ENCODE data around the gene NUP133.
"Not testable (repeated sequence)": the region's sequence is repeated elsewhere in the genome, so short reads cannot be mapped to it uniquely, and the experiment has no call there.

NUP133 gene

GRCh38 chr1:229411434-229412055, 96.6 kb downstream of the NUP133 start:
- DNase-seq, result no peak

DNA sequence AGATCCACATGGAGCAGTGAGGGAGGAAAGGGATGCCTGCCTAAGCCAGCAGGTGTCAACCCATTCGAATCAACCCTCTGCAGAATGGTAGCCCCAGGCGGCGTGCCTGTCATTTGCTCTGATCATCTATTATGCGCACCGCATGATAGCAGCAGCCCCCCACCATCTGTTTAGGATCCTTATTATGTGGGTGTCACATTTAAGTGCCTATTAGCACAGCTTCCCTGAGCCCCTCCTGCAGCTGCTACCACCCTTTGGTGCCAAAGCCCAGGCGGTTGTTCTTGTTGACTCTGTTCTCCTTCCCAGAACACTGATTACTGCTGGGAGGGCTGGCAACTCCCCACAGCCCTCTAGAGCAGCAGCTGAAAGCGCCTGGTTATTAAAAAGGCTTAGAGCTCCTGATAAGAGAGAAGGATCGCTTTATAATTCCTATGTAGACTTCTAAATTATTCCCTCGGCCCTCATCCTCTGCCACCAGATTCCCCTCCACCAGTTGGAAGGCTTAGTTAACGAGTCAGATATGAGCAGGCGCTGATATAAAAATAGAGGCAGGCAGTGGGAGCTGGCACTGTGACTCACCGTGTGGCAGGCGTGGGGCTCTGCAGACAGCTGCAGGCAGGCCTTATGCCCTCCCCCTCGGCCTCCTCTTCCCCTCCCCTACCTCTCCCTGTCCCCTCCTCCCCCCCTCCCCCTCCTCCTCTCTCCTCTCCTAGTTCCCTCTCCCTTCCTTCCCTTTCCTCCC, 97.3 kb downstream of the NUP133 start:
- no peak for DNase-seq

DNA sequence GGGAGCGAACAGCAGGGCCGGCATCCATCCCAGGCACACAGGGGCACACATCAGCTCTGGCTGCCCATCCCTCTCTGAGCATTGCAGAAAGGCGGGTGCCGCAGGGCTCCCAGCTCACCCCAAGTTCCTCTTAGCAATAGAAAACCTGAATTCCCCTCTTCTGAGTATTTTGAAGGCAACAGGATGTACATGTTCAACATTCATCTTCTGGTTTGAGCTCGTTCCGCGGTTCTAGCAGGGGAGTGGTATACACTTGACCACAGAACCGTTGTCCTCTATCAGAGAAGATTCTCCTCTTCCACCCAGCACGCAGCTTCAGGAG, 97.8 kb downstream of the NUP133 start:
- no peak for DNase-seq

DNA sequence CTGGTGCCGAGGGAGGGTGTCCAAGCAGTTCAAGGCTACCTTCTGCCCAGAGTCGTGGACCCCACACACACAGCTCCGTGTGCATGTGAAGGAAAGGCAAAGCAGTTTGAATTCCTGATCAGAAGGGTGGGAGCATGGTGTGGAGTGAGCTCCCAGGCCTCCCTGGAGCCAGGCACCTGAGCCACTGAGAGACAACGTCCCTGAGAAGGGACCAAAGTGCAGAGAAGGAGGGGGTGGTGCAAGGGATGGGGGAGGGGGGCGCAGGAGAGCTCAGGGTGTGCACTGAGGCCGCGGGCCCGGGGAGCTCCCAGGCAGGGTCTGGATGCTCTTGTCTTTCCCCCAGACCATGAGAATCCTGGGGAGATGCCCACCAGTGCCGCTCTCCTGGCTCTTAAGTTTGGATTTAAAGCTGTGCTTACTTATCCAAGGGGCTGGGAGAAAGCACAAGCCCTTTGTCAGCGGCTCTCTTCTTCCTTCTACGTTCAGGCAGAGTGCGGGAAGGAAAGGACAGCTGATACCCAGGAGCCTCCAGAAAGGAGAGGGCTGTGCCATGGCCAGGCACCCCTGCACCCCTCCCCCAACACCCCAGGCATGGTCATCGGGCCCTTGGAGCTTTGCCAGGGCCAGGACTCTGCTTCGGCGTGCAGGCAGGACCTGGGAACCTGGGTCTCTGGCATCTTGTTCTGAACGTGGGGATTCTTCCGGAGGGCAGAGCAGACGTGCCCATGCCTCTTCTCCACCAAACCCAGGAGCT, 98.3 kb downstream of the NUP133 start:
- DNase-seq, result no peak

- DNase-seq, result no peak
These were observed 99.6 kb downstream of the NUP133 start for GRCh38 chr1:229408458-229409037.

DNA sequence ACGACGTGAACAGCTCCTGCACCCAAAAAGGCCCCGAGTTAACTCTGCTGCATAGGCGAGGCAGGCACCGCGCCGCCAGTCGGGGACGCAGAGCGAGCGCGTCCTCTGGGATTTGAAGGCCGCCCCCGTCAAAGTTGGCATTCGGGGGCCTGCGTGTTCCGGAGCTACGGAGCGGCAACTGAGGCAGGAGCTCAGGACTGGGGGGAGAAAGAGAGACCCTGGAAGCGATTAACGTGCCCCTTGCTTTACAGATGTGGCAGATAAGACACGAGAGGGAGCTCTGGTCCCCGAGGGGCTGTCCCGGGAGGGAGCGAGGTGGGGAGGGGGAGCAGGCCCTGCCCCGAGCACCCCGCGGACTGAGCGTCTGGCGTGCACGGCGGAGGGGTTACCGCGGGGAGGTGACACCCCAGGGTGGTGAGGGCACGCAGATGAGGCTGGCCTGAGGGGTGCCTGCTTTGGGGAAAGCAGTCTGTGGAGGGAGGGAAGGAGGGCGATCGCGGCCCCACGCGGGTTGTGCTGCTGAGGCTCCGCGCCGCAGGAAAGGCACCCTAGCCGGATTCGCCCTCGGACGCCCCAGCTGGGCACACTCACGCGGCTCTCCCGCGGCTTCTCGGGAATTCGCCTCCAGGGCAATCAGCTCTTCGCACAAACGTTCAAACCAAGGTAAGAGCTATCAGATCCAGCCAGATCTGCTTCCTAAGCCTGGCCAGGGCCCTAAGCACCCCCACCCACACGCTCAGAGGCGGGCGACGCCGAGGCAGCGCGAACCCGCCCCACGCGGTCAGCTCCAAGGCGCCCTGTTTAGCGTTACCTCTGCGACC, 100.7 kb downstream of the NUP133 start:
- no peak for DNase-seq

GRCh38 chr1:229406798-229407197, 101.3 kb downstream of the NUP133 start:
- no peak for DNase-seq

- DNase-seq, result no peak
These were observed 104.6 kb downstream of the NUP133 start for GRCh38 chr1:229403573-229403972.

DNA sequence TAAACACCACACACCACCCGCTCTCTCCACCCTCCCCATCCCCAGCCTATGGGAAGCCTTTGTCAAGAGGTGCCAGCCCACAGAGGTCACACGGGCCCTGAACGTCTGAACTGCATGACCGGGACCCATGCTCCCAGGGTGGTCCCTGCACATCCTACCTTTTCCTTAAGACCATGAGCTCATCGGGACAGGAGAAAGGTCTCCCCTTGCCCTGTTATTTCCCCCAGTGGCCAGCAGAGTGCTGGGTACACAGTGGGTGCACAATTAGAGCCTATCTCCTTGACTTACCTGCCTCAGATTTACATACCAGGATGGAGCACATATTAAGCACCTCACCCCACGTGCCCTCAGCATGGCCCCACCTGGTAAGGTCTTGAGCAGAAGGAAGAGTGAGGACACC, 105.1 kb downstream of the NUP133 start:
- DNase-seq, result no peak

DNA sequence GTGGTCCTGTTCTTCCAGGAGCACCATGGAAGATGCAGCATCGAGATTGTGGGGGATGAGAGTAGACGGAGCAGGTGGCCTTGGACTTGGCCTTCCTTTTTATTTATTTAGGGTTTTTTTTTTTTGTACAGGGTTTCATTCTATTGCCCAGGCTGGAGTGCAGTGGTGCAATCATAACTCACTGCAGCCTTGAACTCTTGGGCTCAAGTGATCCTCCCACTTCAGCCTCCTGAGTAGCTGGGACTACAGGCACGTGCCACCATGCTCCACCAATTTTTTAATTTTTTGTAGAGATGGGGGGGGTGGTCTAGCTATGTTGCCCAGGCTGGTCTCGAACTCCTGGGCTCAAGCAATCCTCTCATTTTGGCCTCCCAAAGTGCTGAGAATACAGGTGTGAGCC, 105.8 kb downstream of the NUP133 start:
- DNase-seq, result not testable (repeated sequence)

- no peak for DNase-seq
These were observed 110.4 kb downstream of the NUP133 start for GRCh38 chr1:229397762-229398161.

GRCh38 chr1:229396585-229397206, 111.4 kb downstream of the NUP133 start:
- no peak for DNase-seq

DNA sequence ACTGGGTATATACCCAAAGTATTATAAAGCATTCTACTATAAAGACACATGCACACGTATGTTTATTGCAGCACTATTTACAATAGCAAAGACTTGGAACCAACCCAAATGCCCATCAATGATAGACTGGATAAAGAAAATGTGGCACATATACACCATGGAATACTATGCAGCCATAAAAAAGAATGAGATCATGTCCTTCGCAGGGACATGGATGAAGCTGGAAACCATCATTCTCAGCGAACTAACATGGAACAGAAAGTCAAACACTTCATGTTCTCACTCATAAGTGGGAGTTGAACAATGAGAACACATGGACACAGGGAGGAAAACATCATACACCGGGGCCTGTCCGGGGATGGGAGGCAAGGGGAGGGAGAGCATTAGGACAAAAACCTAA, 113.6 kb downstream of the NUP133 start:
- not testable (repeated sequence) for DNase-seq

GRCh38 chr1:229392936-229393335, 115.2 kb downstream of the NUP133 start:
- DNase-seq, result no peak

Data from stimulated activated CD4-positive, alpha-beta T cell treated with anti-CD3 and anti-CD28 coated beads, Interleukin-12 subunit alpha, Interleukin-12 subunit beta, amount 100 ng/mL, for 4 hours (primary cell).